Esophagus squamous epithelium (tissue), 4 donors: ENCODE data around the gene CEP76.

Experiments
- POLR2A ChIP-seq, 4 donors: fragments of 450-650 bp; IDR thresholded peaks; one replicate each; pipeline ENCODE4 v1.6.1; 2017; ENCODE audit warnings: antibody characterized with exemption in 4 of 4, mild to moderate bottlenecking in 4 of 4, moderate library complexity in 3 of 4
- TF ChIP-seq, protein P1 (sequence below), 6 experiments: fragments of 450-650 bp in 4 of 6; fragments of 200-600 bp in 2 of 6; sonication (generic) in 2 of 6; IDR thresholded peaks; one replicate each; pipeline ENCODE4 v1.5.1; 2016 to 2019; ENCODE audit warnings: antibody characterized with exemption in 6 of 6, mild to moderate bottlenecking in 4 of 6, moderate library complexity in 4 of 6

DNA sequence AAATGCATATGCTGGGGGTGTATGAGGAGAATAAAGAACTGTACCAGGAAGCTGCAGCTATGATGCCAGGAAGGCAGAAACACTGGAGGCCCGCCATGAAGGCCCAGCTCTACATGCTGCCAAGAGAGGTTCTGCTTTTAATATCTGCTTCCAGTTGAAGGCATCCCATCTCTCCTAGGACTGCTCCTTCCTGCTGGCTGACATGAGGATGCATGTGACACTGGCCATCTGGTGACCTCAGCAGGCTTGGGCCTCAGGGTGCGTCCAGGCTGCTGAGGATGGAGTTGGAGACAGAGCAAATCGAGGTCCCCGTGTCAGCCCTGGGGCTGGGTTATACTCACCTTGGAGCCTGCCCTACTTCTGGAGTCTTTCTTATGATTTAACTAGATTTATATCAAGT, 49.4 kb upstream of the CEP76 start:
- TF ChIP-seq, protein P1, sequence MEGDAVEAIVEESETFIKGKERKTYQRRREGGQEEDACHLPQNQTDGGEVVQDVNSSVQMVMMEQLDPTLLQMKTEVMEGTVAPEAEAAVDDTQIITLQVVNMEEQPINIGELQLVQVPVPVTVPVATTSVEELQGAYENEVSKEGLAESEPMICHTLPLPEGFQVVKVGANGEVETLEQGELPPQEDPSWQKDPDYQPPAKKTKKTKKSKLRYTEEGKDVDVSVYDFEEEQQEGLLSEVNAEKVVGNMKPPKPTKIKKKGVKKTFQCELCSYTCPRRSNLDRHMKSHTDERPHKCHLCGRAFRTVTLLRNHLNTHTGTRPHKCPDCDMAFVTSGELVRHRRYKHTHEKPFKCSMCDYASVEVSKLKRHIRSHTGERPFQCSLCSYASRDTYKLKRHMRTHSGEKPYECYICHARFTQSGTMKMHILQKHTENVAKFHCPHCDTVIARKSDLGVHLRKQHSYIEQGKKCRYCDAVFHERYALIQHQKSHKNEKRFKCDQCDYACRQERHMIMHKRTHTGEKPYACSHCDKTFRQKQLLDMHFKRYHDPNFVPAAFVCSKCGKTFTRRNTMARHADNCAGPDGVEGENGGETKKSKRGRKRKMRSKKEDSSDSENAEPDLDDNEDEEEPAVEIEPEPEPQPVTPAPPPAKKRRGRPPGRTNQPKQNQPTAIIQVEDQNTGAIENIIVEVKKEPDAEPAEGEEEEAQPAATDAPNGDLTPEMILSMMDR (IDR thresholded peaks at IDR 0.05) = no peak
- TF ChIP-seq POLR2A (IDR thresholded peaks at IDR 0.05) = no peak
